ENCODE data around the gene SLC7A14.

GRCh38 chr3:170529346-170529745 lies 56.5 kb downstream of the SLC7A14 start:
- TF ChIP-seq, protein P1, sequence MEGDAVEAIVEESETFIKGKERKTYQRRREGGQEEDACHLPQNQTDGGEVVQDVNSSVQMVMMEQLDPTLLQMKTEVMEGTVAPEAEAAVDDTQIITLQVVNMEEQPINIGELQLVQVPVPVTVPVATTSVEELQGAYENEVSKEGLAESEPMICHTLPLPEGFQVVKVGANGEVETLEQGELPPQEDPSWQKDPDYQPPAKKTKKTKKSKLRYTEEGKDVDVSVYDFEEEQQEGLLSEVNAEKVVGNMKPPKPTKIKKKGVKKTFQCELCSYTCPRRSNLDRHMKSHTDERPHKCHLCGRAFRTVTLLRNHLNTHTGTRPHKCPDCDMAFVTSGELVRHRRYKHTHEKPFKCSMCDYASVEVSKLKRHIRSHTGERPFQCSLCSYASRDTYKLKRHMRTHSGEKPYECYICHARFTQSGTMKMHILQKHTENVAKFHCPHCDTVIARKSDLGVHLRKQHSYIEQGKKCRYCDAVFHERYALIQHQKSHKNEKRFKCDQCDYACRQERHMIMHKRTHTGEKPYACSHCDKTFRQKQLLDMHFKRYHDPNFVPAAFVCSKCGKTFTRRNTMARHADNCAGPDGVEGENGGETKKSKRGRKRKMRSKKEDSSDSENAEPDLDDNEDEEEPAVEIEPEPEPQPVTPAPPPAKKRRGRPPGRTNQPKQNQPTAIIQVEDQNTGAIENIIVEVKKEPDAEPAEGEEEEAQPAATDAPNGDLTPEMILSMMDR (IDR thresholded peaks at IDR 0.05; ENCODE audit: insufficient read depth, low read length, poor library complexity, severe bottlenecking) = no peak
- no peak for TF ChIP-seq EZH2phosphoT487 (conservative IDR thresholded peaks at IDR 0.05; ENCODE audit: low read length)
